A549 (cell line): Measurements from ENCODE around the gene GRIK2. TPM values are rescaled to one million over a fixed set of nuclear protein-coding genes. Genes with fewer than 3 reads are reported as not detected.

Experiments used
- ATAC-seq, 2 experiments: fragments of 200-7000 bp in 1 of 2; fragments of >200 bp in 1 of 2; cut with Nextera tagmentation in 1 of 2; cut with Tn5 transposase in 1 of 2; 3 replicates each; pipeline versions ENCODE4 v1.8.0 to v1.9.1; 2018 to 2020; ENCODE audit warnings: mild to moderate bottlenecking in 1 of 2, moderate library complexity in 1 of 2
- CTCF ChIA-PET: fragments of 300-600 bp; sonication (Branson Sonifier 250); formaldehyde crosslinking; extraction: SDS; loops from one replicate; lab custom pipeline; 2021; ENCODE audit warnings: antibody characterized with exemption, inconsistent platforms; lab: Yijun Ruan, JAX
- POLR2A ChIA-PET: fragments of 350-600 bp; formaldehyde crosslinking; extraction: SDS; loops from one replicate; lab custom pipeline; 2021; ENCODE audit warnings: antibody characterized with exemption, inconsistent platforms; lab: Yijun Ruan, JAX
- DNase-seq, 2 experiments: peaks; one replicate each; pipeline versions ENCODE4 v3.0.0 to v3.0.0-alpha.2; 2011 to 2016; ENCODE audit warnings: low read depth in 1 of 2, low spot score in 1 of 2
- FAIRE-seq: peaks from 2 replicates; lab custom pipeline; 2011; peaks lifted over from hg19 to GRCh38; lab: Jason Lieb, UNC
- H3K27ac ChIP-seq, 2 experiments: fragments of >200 bp; sonication (Bioruptor Twin); formaldehyde crosslinking; 3 replicates each; pipeline ENCODE4 v1.5.1; 2016 to 2017
- H3K4me1 ChIP-seq: fragments of >200 bp; sonication (Bioruptor Twin); formaldehyde crosslinking; 3 replicates; pipeline ENCODE4 v1.6.1; 2016
- H3K4me2 ChIP-seq: fragments of >200 bp; sonication (Bioruptor Twin); formaldehyde crosslinking; 3 replicates; pipeline ENCODE4 v1.6.1; 2016
- H3K4me3 ChIP-seq: fragments of >200 bp; sonication (Bioruptor Twin); formaldehyde crosslinking; 3 replicates; pipeline ENCODE4 v1.5.1; 2016
- H3K9me3 ChIP-seq: fragments of >200 bp; sonication (Bioruptor Twin); formaldehyde crosslinking; 3 replicates; pipeline ENCODE4 v1.6.1; 2016
- CHD4 ChIP-seq: fragments of 200-600 bp; sonication (generic); IDR thresholded peaks from 2 replicates; pipeline ENCODE4 v1.6.1; 2016; ENCODE audit warnings: antibody characterized with exemption, mild to moderate bottlenecking, borderline replicate concordance
- FOSB ChIP-seq: fragments of 250-450 bp; sonication (Bioruptor Pico); IDR thresholded peaks from 2 replicates; pipeline ENCODE4 v1.5.0; 2020; ENCODE audit warnings: mild to moderate bottlenecking, moderate library complexity
- FOSL2 ChIP-seq, 2 experiments: fragments of 450-650 bp in 1 of 2; fragments of >200 bp in 1 of 2; sonication (Bioruptor Twin) in 1 of 2; formaldehyde crosslinking; IDR thresholded peaks; 2 replicates each; pipeline versions ENCODE4 v1.5.0 to v1.6.1; 2016 to 2020; ENCODE audit warnings: mild to moderate bottlenecking in 1 of 2, moderate library complexity in 1 of 2
- FOXS1 ChIP-seq: fragments of 250-450 bp; sonication (Bioruptor Pico); IDR thresholded peaks from 2 replicates; pipeline ENCODE4 v1.5.0; 2020; ENCODE audit warnings: mild to moderate bottlenecking, moderate library complexity
- GATA3 ChIP-seq: IDR thresholded peaks from 2 replicates; pipeline ENCODE4 v1.6.1; 2012; ENCODE audit warnings: borderline replicate concordance
- HEYL ChIP-seq: fragments of 250-450 bp; sonication (Bioruptor Pico); IDR thresholded peaks from 2 replicates; pipeline ENCODE4 v1.8.0; 2021; ENCODE audit warnings: mild to moderate bottlenecking, moderate library complexity
- HOXA7 ChIP-seq: fragments of 250-450 bp; sonication (Bioruptor Pico); IDR thresholded peaks from 2 replicates; pipeline ENCODE4 v1.5.0; 2020; ENCODE audit warnings: mild to moderate bottlenecking, moderate library complexity
- HOXB13 ChIP-seq: fragments of 250-450 bp; sonication (Bioruptor Pico); IDR thresholded peaks from 2 replicates; pipeline ENCODE4 v1.5.0; 2020; ENCODE audit warnings: low read depth, mild to moderate bottlenecking, moderate library complexity
- JUN ChIP-seq, 2 experiments: fragments of >200 bp; sonication (Bioruptor Twin); formaldehyde crosslinking; IDR thresholded peaks; 2 replicates in 1 of 2; 3 replicates in 1 of 2; pipeline ENCODE4 v1.6.1; 2016 to 2017
- KDM1A ChIP-seq: fragments of 200-600 bp; sonication (generic); IDR thresholded peaks from 2 replicates; pipeline ENCODE4 v1.6.1; 2016; ENCODE audit warnings: low read depth, mild to moderate bottlenecking
- MAFK ChIP-seq: fragments of 450-650 bp; IDR thresholded peaks from 2 replicates; pipeline ENCODE4 v1.6.1; 2014; ENCODE audit not compliant: partially characterized antibody
- MYC ChIP-seq: IDR thresholded peaks from 2 replicates; pipeline ENCODE4 v1.6.1; 2012; ENCODE audit warnings: mild to moderate bottlenecking, inconsistent platforms, low read length, improper control_type of control experiment, borderline replicate concordance
- NFE2L2 ChIP-seq: fragments of 150-350 bp; conservative IDR thresholded peaks from 2 replicates; pipeline ENCODE4 v1.6.1; 2014; ENCODE audit warnings: low read length
- NPAS2 ChIP-seq: fragments of 250-450 bp; sonication (Bioruptor Pico); IDR thresholded peaks from 2 replicates; pipeline ENCODE4 v1.8.0; 2022; ENCODE audit warnings: mild to moderate bottlenecking, moderate library complexity, borderline replicate concordance
- POLR2A ChIP-seq: IDR thresholded peaks from 2 replicates; pipeline ENCODE4 v1.6.1; 2012; ENCODE audit warnings: mild to moderate bottlenecking, low read length
- POLR2AphosphoS2 ChIP-seq: conservative IDR thresholded peaks from 2 replicates; pipeline ENCODE4 v1.6.1; 2012; ENCODE audit warnings: low read length, improper control_type of control experiment, inconsistent platforms
- RAD21 ChIP-seq, 2 experiments: fragments of >200 bp in 1 of 2; sonication (Bioruptor Twin) in 1 of 2; formaldehyde crosslinking in 1 of 2; IDR thresholded peaks in 1 of 2; conservative IDR thresholded peaks in 1 of 2; 2 replicates in 1 of 2; 3 replicates in 1 of 2; pipeline ENCODE4 v1.6.1; 2012 to 2018; ENCODE audit warnings: inconsistent platforms in 1 of 2
- RARB ChIP-seq: fragments of 250-450 bp; sonication (Bioruptor Pico); IDR thresholded peaks from 2 replicates; pipeline ENCODE4 v1.8.0; 2021; ENCODE audit warnings: mild to moderate bottlenecking, moderate library complexity
- RNF2 ChIP-seq: fragments of 200-600 bp; sonication (generic); IDR thresholded peaks from 2 replicates; pipeline ENCODE4 v1.6.1; 2016; ENCODE audit warnings: low read depth, mild to moderate bottlenecking, antibody characterized with exemption, moderate library complexity, borderline replicate concordance
- TP53 ChIP-seq: fragments of 250-450 bp; sonication (Bioruptor Pico); IDR thresholded peaks from 2 replicates; pipeline ENCODE4 v1.5.0; 2021; ENCODE audit warnings: mild to moderate bottlenecking, moderate library complexity
- ZC3H11A ChIP-seq: fragments of 450-650 bp; IDR thresholded peaks from 2 replicates; pipeline ENCODE4 v1.6.1; 2014; ENCODE audit warnings: antibody characterized with exemption, mild to moderate bottlenecking
- ZFP36 ChIP-seq: fragments of 450-650 bp; IDR thresholded peaks from 2 replicates; pipeline ENCODE4 v1.6.1; 2014; ENCODE audit warnings: borderline replicate concordance; ENCODE audit not compliant: partially characterized antibody
- ZNF302 ChIP-seq: fragments of 250-450 bp; sonication (Bioruptor Pico); IDR thresholded peaks from 2 replicates; pipeline ENCODE4 v1.9.0; 2021; ENCODE audit warnings: inconsistent platforms, mild to moderate bottlenecking, moderate library complexity
- WGBS: methylation state at CpG from one replicate; pipeline ENCODE4 v1.1.6; 2017; ENCODE audit errors: missing lambda C conversion rate; 5-methylcytosine and 5-hydroxymethylcytosine counted together
- polyA plus RNA-seq, 4 experiments: library from polyadenylated mRNA; depleted of rRNA in 3 of 4; stranded (reverse); fragments of >200 nt; fragmentation: RNase III in 1 of 4; extraction: RNeasy Plus Mini Kit Qiagen cat#74134 plus additional on column Dnase treatment in 1 of 4; gene quantifications; 2 replicates in 3 of 4; 3 replicates in 1 of 4; pipeline ENCODE4 v1.2.3, GENCODE V29; 2011 to 2017
- TF ChIP-seq, protein P1 (sequence below): IDR thresholded peaks from 2 replicates; pipeline ENCODE4 v1.6.1; 2012
- TF ChIP-seq, protein P2 (sequence below): fragments of 250-450 bp; sonication (Bioruptor Pico); IDR thresholded peaks from 2 replicates; pipeline ENCODE4 v1.5.0; 2021; ENCODE audit warnings: mild to moderate bottlenecking, moderate library complexity, borderline replicate concordance
- TF ChIP-seq, protein P3 (sequence below): IDR thresholded peaks from 2 replicates; pipeline ENCODE4 v1.6.1; 2012; ENCODE audit warnings: low read depth, borderline replicate concordance
- TF ChIP-seq, protein P4 (sequence below): IDR thresholded peaks from 2 replicates; pipeline ENCODE4 v1.6.1; 2012
- TF ChIP-seq, protein P5 (sequence below): fragments of >200 bp; sonication (Bioruptor Twin); formaldehyde crosslinking; IDR thresholded peaks from 2 replicates; pipeline ENCODE4 v1.6.1; 2016

The GRIK2 gene
- polyA plus RNA-seq, 2 of the 4 experiments (the other 2 are of a cell fraction) = 0.56 to 0.65 TPM

DNA sequence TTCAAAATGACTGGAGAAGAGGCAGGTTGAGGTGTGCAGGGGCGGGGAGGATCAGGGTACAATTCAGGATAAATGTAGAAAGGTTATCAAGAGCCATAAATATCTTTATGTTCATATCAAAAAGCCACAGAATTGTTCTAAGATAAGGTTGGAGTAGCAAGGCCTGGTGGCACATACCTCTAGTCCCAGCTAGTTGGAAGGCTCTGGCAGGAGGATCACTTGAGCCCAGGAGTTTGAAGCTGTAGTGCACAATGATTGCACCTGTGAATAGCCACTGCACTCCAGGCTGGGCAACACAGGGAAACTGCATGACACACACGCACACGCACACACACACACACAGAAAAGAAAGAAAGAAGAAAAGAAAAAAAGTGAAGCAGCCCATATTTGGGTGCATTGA is 194.8 kb downstream of the GRIK2 start:
- Histone ChIP-seq H3K27ac (no peak overlapping the region), H3K4me1 (no peaks in the 10 kb centered on the region), H3K4me2 (no peak overlapping the region), H3K9me3 (no peaks in the 10 kb centered on the region), H3K4me3 (no peak overlapping the region)
- TF ChIP-seq, protein P1, sequence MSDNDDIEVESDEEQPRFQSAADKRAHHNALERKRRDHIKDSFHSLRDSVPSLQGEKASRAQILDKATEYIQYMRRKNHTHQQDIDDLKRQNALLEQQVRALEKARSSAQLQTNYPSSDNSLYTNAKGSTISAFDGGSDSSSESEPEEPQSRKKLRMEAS = no peak
- TF ChIP-seq FOSL2 (IDR thresholded peaks at IDR 0.05) = no peak
- TF ChIP-seq FOSL2 (CRISPR knock-in tag; IDR thresholded peaks at IDR 0.05) = no peak
- TF ChIP-seq GATA3 = no peak
- TF ChIP-seq, protein P2, sequence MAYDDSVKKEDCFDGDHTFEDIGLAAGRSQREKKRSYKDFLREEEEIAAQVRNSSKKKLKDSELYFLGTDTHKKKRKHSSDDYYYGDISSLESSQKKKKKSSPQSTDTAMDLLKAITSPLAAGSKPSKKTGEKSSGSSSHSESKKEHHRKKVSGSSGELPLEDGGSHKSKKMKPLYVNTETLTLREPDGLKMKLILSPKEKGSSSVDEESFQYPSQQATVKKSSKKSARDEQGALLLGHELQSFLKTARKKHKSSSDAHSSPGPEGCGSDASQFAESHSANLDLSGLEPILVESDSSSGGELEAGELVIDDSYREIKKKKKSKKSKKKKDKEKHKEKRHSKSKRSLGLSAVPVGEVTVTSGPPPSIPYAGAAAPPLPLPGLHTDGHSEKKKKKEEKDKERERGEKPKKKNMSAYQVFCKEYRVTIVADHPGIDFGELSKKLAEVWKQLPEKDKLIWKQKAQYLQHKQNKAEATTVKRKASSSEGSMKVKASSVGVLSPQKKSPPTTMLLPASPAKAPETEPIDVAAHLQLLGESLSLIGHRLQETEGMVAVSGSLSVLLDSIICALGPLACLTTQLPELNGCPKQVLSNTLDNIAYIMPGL = no peak
- TF ChIP-seq ZC3H11A = no peak
- TF ChIP-seq, protein P3, sequence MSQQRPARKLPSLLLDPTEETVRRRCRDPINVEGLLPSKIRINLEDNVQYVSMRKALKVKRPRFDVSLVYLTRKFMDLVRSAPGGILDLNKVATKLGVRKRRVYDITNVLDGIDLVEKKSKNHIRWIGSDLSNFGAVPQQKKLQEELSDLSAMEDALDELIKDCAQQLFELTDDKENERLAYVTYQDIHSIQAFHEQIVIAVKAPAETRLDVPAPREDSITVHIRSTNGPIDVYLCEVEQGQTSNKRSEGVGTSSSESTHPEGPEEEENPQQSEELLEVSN = no peak
- TF ChIP-seq RNF2 = no peak
- TF ChIP-seq POLR2A = no peak
- TF ChIP-seq HOXB13 (CRISPR knock-in tag) = no peak
- TF ChIP-seq FOSB = no peak
- no peak for TF ChIP-seq MYC
- TF ChIP-seq, protein P4, sequence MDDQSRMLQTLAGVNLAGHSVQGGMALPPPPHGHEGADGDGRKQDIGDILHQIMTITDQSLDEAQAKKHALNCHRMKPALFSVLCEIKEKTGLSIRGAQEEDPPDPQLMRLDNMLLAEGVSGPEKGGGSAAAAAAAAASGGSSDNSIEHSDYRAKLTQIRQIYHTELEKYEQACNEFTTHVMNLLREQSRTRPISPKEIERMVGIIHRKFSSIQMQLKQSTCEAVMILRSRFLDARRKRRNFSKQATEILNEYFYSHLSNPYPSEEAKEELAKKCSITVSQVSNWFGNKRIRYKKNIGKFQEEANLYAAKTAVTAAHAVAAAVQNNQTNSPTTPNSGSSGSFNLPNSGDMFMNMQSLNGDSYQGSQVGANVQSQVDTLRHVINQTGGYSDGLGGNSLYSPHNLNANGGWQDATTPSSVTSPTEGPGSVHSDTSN = no peak
- 57% methylated on average over 3 of the region's 3 CpGs for WGBS
- CTCF ChIA-PET = no interaction called here
- POLR2A ChIA-PET = no interaction called here
- ATAC-seq = no peak
- no peak for FAIRE-seq
- DNase-seq = no peak

DNA sequence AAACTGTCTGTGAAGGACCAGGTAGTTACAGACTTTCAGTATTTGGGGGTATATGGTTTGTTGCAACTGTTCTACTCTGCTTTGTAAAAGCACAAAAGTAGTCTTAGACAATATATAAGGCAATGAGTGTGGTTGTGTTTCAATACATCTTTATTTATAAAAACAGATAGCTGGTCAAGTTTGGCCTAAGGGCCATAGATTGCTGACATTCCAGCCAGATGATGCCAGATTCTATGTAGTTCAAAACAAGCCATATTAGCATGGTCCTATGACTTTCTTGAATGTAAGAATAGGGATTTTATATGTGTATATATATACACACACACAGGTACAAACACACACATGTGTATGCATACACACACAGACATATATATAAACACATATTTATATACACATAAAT is 201.8 kb downstream of the GRIK2 start:
- FAIRE-seq = no peak
- Histone ChIP-seq H3K4me1 (no peaks in the 10 kb centered on the region), H3K4me3 (no peak overlapping the region), H3K9me3 (no peaks in the 10 kb centered on the region), H3K27ac (no peak overlapping the region), H3K4me2 (no peak overlapping the region)
- CTCF ChIA-PET = no interaction called here
- no peak for DNase-seq
- POLR2A ChIA-PET = no interaction called here
- ATAC-seq = no peak
- TF ChIP-seq NPAS2 (CRISPR knock-in tag) (no peak), ZFP36 (no peak), JUN (IDR thresholded peaks at IDR 0.05) (no peak), KDM1A (no peak), CHD4 (no peak), HEYL (CRISPR knock-in tag) (no peak), RARB (no peak), POLR2AphosphoS2 (no peak), HOXA7 (CRISPR knock-in tag) (no peak), TP53 (CRISPR knock-in tag) (no peak), NFE2L2 (no peak), RAD21 (conservative IDR thresholded peaks at IDR 0.05 in 1 of 2, IDR thresholded peaks at IDR 0.05 in 1 of 2) (no peak), MAFK (no peak), ZNF302 (CRISPR knock-in tag) (no peak), FOXS1 (CRISPR knock-in tag) (no peak)
- TF ChIP-seq, protein P4 = no peak
- TF ChIP-seq, protein P5, sequence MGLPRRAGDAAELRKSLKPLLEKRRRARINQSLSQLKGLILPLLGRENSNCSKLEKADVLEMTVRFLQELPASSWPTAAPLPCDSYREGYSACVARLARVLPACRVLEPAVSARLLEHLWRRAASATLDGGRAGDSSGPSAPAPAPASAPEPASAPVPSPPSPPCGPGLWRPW = no peak
